ENCODE results near the gene MAD1L1. TPM values are rescaled to one million over a fixed set of nuclear protein-coding genes. Genes with fewer than 3 reads are reported as not detected.

MAD1L1 gene
- total and polyA plus RNA-seq, 2 of the 13 experiments (the other 11 are each of a cell fraction or from before 2014, with no cell fraction given), result 17.4 to 64.7 TPM

- 97% methylated on average over 15 of the region's 20 CpGs for WGBS (ENCODE audit: low lambda C conversion rate)
- ATAC-seq (no peak), DNase-seq (ENCODE audit: low spot score) (no peak), FAIRE-seq (no peak)
- intact Hi-C loops (cut with micrococcal nuclease; ENCODE audit: unreplicated experiment), result no loop called here
- H3K4me1 ChIP-seq (ENCODE audit: insufficient read depth, low read length), result 0 out of 2 replicates have a peak, but pooled peaks cover 5% of the 10 kb centered on the region
- no peaks in the 10 kb centered on the region for H3K79me2 ChIP-seq (ENCODE audit: insufficient read depth, low read length)
- POLR2A ChIA-PET, result no interaction called here
- CTCF ChIA-PET (ENCODE audit: low intra/inter-chr PET ratio, low total read pairs), result no interaction called here
- no peak overlapping the region for H3K9ac ChIP-seq (ENCODE audit: insufficient read depth, low read depth, low read length)
- H2AFZ ChIP-seq (ENCODE audit: low read length), result no peak overlapping the region
- no peak overlapping the region for H3K4me2 ChIP-seq (ENCODE audit: low read depth, low read length)
- H3K9me3 ChIP-seq (ENCODE audit: low read length), result no peaks in the 10 kb centered on the region
- no peaks in the 10 kb centered on the region for H3K27me3 ChIP-seq (ENCODE audit: control insufficient read depth in 1 of 2, insufficient read depth in 2 of 2, low read length in 2 of 2)
- BruUV-seq (replicated peaks), result no TSS peak
- no peaks in the 10 kb centered on the region for H4K20me1 ChIP-seq (ENCODE audit: insufficient read depth, low read length)
- in situ Hi-C loops (cut with HindIII; ENCODE audit: extremely low pct_ligation_motif_present, low pct_unique_long_range_greater_than_20kb), result no loop called here
- H3K36me3 ChIP-seq (replicated peaks in 1 of 2; ENCODE audit: control insufficient read depth in 1 of 2, insufficient read depth in 2 of 2, low read length in 2 of 2), result peaks cover 1 to 4% of the 10 kb centered on the region in 2 experiments; a peak in 3 of 5 replicates
- H3K4me3 ChIP-seq (replicated peaks in 1 of 3; ENCODE audit: insufficient read depth in 1 of 3, low read depth in 2 of 3, low read length in 3 of 3), result no peak overlapping the region
- no peak overlapping the region for H3K27ac ChIP-seq (ENCODE audit: extremely low read length, insufficient read depth, low read length)
- TF ChIP-seq AHR (CRISPR knock-in tag; IDR thresholded peaks at IDR 0.05) (no peak), SMAD1 (CRISPR knock-in tag; IDR thresholded peaks at IDR 0.05; ENCODE audit: borderline replicate concordance, low read depth) (no peak), ZNF350 (CRISPR knock-in tag; IDR thresholded peaks at IDR 0.05; ENCODE audit: borderline replicate concordance, low read depth) (no peak), MXD4 (CRISPR knock-in tag; IDR thresholded peaks at IDR 0.05) (no peak), ZNF652 (CRISPR knock-in tag; IDR thresholded peaks at IDR 0.05; ENCODE audit: borderline replicate concordance, low read depth) (no peak), MED8 (CRISPR knock-in tag; IDR thresholded peaks at IDR 0.05; ENCODE audit: insufficient replicate concordance) (no peak), TSC22D2 (CRISPR knock-in tag; IDR thresholded peaks at IDR 0.05; ENCODE audit: borderline replicate concordance) (no peak), KLF9 (CRISPR knock-in tag; IDR thresholded peaks at IDR 0.05; ENCODE audit: low read depth) (no peak), ARID2 (CRISPR knock-in tag; IDR thresholded peaks at IDR 0.05; ENCODE audit: borderline replicate concordance) (no peak), HOXA9 (CRISPR knock-in tag; IDR thresholded peaks at IDR 0.05; ENCODE audit: borderline replicate concordance) (no peak), SP5 (CRISPR knock-in tag; IDR thresholded peaks at IDR 0.05; ENCODE audit: borderline replicate concordance, low read depth) (no peak), ZNF496 (CRISPR knock-in tag; IDR thresholded peaks at IDR 0.05; ENCODE audit: insufficient replicate concordance) (no peak), ZHX1 (CRISPR knock-in tag; IDR thresholded peaks at IDR 0.05; ENCODE audit: low read depth) (no peak)
- TF ChIP-seq, protein P1, sequence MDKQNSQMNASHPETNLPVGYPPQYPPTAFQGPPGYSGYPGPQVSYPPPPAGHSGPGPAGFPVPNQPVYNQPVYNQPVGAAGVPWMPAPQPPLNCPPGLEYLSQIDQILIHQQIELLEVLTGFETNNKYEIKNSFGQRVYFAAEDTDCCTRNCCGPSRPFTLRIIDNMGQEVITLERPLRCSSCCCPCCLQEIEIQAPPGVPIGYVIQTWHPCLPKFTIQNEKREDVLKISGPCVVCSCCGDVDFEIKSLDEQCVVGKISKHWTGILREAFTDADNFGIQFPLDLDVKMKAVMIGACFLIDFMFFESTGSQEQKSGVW (CRISPR knock-in tag; IDR thresholded peaks at IDR 0.05; ENCODE audit: borderline replicate concordance), result no peak
- TF ChIP-seq, protein P2, sequence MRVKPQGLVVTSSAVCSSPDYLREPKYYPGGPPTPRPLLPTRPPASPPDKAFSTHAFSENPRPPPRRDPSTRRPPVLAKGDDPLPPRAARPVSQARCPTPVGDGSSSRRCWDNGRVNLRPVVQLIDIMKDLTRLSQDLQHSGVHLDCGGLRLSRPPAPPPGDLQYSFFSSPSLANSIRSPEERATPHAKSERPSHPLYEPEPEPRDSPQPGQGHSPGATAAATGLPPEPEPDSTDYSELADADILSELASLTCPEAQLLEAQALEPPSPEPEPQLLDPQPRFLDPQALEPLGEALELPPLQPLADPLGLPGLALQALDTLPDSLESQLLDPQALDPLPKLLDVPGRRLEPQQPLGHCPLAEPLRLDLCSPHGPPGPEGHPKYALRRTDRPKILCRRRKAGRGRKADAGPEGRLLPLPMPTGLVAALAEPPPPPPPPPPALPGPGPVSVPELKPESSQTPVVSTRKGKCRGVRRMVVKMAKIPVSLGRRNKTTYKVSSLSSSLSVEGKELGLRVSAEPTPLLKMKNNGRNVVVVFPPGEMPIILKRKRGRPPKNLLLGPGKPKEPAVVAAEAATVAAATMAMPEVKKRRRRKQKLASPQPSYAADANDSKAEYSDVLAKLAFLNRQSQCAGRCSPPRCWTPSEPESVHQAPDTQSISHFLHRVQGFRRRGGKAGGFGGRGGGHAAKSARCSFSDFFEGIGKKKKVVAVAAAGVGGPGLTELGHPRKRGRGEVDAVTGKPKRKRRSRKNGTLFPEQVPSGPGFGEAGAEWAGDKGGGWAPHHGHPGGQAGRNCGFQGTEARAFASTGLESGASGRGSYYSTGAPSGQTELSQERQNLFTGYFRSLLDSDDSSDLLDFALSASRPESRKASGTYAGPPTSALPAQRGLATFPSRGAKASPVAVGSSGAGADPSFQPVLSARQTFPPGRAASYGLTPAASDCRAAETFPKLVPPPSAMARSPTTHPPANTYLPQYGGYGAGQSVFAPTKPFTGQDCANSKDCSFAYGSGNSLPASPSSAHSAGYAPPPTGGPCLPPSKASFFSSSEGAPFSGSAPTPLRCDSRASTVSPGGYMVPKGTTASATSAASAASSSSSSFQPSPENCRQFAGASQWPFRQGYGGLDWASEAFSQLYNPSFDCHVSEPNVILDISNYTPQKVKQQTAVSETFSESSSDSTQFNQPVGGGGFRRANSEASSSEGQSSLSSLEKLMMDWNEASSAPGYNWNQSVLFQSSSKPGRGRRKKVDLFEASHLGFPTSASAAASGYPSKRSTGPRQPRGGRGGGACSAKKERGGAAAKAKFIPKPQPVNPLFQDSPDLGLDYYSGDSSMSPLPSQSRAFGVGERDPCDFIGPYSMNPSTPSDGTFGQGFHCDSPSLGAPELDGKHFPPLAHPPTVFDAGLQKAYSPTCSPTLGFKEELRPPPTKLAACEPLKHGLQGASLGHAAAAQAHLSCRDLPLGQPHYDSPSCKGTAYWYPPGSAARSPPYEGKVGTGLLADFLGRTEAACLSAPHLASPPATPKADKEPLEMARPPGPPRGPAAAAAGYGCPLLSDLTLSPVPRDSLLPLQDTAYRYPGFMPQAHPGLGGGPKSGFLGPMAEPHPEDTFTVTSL (CRISPR knock-in tag; IDR thresholded peaks at IDR 0.05; ENCODE audit: borderline replicate concordance), result no peak
Observed at GRCh38 chr7:2006231-2006771, 226.4 kb downstream of the MAD1L1 start.

All from HepG2 (cell line).